Measurements from ENCODE around the gene CAVIN2. TPM values are rescaled to one million over a fixed set of nuclear protein-coding genes. Genes with fewer than 3 reads are reported as not detected.

CAVIN2 gene
- total RNA-seq, 2 donors from 2014 or later: 10.9 to 15.8 TPM

DNA sequence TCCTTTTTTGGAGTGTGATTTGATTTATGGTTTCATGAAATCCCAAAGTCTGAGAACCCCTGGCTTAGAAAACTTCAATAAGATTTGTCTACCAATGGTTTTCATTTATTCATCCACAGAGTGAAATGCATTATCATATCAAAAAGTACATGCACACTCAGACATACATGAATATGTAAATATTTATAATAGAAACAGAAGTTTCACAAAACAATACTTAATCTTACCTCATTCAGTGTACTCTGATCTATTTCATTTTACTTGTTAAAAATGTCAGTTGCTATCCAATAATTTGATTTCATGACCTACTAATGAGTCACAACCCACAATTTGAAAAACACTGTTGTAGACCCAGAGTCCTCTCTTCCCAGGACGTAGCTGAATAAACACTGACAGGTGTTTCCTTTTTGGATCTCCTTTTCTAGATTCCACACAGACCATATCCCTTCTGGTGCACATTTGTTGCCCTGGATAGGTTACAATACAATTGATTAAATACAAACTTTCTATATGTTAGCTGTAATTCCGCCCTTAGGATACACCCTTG, 10.4 kb upstream of the CAVIN2 start:
- 39 to 52% methylated on average over 2 of the region's 2 CpGs for WGBS, 2 donors
- Histone ChIP-seq H3K9me3 (no peaks in the 10 kb centered on the region), H3K27me3 (no peaks in the 10 kb centered on the region), H3K27ac (no peak overlapping the region), H3K36me3 (replicated peaks in 1 of 2; ENCODE audit: insufficient read depth in 1 of 2, low read depth in 2 of 2) (no peaks in the 10 kb centered on the region), H3K4me1 (peaks cover 12% of the 10 kb centered on the region), H3K4me3 (no peak overlapping the region)
- intact Hi-C loops (cut with DNase I): no loop called here
- ATAC-seq (no peak), DNase-seq (no peak)
- TF ChIP-seq, protein P1, sequence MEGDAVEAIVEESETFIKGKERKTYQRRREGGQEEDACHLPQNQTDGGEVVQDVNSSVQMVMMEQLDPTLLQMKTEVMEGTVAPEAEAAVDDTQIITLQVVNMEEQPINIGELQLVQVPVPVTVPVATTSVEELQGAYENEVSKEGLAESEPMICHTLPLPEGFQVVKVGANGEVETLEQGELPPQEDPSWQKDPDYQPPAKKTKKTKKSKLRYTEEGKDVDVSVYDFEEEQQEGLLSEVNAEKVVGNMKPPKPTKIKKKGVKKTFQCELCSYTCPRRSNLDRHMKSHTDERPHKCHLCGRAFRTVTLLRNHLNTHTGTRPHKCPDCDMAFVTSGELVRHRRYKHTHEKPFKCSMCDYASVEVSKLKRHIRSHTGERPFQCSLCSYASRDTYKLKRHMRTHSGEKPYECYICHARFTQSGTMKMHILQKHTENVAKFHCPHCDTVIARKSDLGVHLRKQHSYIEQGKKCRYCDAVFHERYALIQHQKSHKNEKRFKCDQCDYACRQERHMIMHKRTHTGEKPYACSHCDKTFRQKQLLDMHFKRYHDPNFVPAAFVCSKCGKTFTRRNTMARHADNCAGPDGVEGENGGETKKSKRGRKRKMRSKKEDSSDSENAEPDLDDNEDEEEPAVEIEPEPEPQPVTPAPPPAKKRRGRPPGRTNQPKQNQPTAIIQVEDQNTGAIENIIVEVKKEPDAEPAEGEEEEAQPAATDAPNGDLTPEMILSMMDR (IDR thresholded peaks at IDR 0.05): no peak
- no peak for TF ChIP-seq POLR2A (IDR thresholded peaks at IDR 0.05)

DNA sequence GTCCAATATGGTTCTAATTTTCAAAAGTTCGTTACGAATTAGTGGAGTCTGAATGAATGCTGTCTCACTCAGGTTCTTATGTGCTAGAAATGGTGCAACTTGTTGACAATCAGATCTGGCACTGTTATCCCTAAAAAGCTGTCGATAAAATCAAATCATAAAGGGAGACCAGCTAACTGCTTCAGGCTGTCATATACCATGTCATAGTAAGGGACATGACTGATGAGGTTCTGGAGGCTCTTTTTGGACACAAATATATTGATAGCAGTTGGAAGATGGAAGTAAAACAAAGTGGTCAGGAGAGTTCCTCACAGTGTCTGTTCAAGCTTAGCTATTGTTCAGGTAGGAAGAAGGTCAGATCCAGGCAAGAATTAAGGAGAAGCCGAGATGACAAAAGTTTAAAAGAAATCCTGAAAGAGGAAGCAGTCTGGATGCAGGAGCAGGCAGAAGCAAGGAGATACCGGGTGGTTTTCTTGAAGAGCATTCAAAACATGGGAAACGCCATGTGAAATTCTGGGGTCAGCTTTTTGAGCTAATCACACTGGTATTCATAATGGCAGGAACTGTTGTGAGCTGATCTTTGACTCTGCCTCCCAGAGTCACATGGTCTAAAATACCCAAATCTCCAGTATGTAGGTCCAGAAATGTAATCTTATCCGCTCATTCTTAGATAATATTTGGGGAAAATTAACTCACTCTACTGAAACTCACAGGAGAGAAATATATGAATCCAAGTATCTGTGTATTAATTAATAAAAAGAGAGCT, 9.4 kb upstream of the CAVIN2 start:
- WGBS, 2 donors: 83% methylated on average over 7 of the region's 7 CpGs
- TF ChIP-seq POLR2A (IDR thresholded peaks at IDR 0.05): no peak
- TF ChIP-seq, protein P1 (IDR thresholded peaks at IDR 0.05): no peak

DNA sequence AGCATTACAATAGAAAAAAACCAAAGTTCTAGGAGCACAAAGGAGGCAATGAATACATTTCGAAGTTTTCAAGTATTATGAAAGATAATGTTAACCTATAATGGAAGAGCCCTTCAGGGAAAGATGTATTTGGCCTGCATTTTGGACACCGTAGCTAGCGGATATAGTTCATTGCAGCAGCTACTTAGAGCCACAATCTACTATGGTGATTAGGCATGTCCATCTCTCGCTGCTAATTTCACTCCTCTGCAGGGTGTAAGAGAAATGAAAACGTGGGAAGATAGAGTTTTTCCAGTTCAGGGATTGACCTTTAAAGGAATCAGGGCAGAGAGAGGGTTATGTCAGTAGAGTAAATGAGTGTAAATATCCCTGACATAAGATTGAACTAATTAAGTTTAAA, 8.5 kb upstream of the CAVIN2 start:
- Histone ChIP-seq H3K36me3 (replicated peaks in 1 of 2; ENCODE audit: insufficient read depth in 1 of 2, low read depth in 2 of 2) (no peaks in the 10 kb centered on the region), H3K27ac (peak overlapping the region in 3 of 4 donors; percentile 9 to 70 (median 19)), H3K27me3 (no peaks in the 10 kb centered on the region), H3K4me1 (peaks cover 12% of the 10 kb centered on the region), H3K4me3 (no peak overlapping the region), H3K9me3 (no peaks in the 10 kb centered on the region)
- ATAC-seq (no peak), DNase-seq (no peak)
- WGBS, 2 donors: 71 to 74% methylated on average over 5 of the region's 5 CpGs
- no peak for TF ChIP-seq POLR2A (IDR thresholded peaks at IDR 0.05)
- TF ChIP-seq, protein P1 (IDR thresholded peaks at IDR 0.05): no peak
- intact Hi-C loops (cut with DNase I): no loop called here

More for the DNA sequence above, 9.4 kb upstream of the CAVIN2 start:
- DNase-seq (no peak), ATAC-seq (no peak)
- Histone ChIP-seq H3K36me3 (replicated peaks in 1 of 2; ENCODE audit: insufficient read depth in 1 of 2, low read depth in 2 of 2) (no peaks in the 10 kb centered on the region), H3K4me3 (no peak overlapping the region), H3K4me1 (peaks cover 12% of the 10 kb centered on the region), H3K9me3 (no peaks in the 10 kb centered on the region), H3K27ac (no peak overlapping the region), H3K27me3 (no peaks in the 10 kb centered on the region)
- intact Hi-C loops (cut with DNase I): no loop called here

DNA sequence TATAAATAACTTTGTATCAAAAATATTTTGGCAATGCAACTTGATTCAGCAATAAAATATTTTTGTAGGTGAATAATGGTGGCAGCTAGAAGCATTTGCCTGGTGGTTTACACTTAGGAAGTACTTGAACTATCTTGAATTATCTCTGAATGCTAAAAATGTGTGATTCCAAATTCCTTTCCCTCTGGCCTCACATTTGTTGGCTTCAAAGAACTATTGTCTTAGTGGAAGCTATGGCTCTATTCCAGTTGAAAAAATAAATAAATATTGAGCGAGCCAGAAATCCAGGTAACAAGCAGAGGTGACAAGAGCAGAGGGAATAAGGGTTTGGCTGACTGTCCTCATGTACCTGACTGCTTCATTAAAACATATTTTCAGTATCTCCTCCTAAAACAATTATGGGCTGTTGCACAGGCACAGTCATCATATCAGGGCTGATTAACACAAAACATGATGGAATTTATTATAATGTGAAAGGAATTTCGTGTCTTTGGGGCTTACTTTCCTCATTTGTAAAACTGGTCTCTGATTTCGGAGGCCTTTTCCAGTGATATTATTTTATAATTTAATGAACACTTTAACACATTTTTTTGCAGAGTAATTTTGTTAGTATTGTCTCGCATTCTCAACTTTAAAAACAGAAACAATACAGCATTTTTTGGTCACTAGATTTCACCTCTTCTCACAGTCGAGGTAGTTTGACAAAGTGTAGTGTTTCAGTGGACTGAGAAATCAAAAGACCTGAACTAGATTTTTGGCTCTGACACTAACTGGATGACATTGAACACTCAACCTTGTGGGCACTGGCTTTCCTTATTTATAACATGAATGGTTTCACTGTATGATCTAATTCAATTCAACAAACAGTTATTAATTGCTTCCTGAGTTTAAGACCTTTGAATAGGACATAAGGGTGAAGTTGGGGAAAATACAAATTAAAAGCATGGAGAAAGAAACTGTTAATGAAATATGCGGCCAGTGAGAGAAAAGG, 7.8 kb upstream of the CAVIN2 start:
- intact Hi-C loops (cut with DNase I): no loop called here
- Histone ChIP-seq H3K4me1 (peaks cover 12% of the 10 kb centered on the region), H3K4me3 (no peak overlapping the region), H3K9me3 (no peaks in the 10 kb centered on the region), H3K36me3 (replicated peaks in 1 of 2; ENCODE audit: insufficient read depth in 1 of 2, low read depth in 2 of 2) (no peaks in the 10 kb centered on the region), H3K27ac (peak overlapping the region in 3 of 4 donors; percentile 9 to 70 (median 28)), H3K27me3 (no peaks in the 10 kb centered on the region)
- DNase-seq: no peak
- no peak for TF ChIP-seq POLR2A (IDR thresholded peaks at IDR 0.05)
- TF ChIP-seq, protein P1 (IDR thresholded peaks at IDR 0.05): no peak
- 44 to 47% methylated on average over 6 of the region's 6 CpGs for WGBS, 2 donors
- peak; percentile 84 for ATAC-seq

Measured in body of pancreas (tissue), 4 donors.